Measurements from ENCODE around the gene DDX60.

Gene DDX60

GRCh38 chr4:168259096-168259495 is 59.5 kb downstream of the DDX60 start:
- H3F3A ChIP-seq (ENCODE audit: insufficient read depth, low read length), result no peaks in the 10 kb centered on the region
- no peaks in the 10 kb centered on the region for H3K36me3 ChIP-seq (ENCODE audit: insufficient read depth, low read length)
- no peak overlapping the region for H2AFZ ChIP-seq (ENCODE audit: low read length)
- H3K79me2 ChIP-seq (ENCODE audit: insufficient read depth, low read length), result no peaks in the 10 kb centered on the region
- H3K9me2 ChIP-seq (ENCODE audit: low read depth, low read length), result no peaks in the 10 kb centered on the region
- no peak overlapping the region for H3K4me2 ChIP-seq (ENCODE audit: low read length)
- H3K4me1 ChIP-seq (ENCODE audit: insufficient read depth, low read length, severe bottlenecking), result no peaks in the 10 kb centered on the region
- no peak overlapping the region for H3K27ac ChIP-seq (ENCODE audit: low read depth, low read length, poor library complexity, severe bottlenecking)
- H3K9ac ChIP-seq (ENCODE audit: low read length), result no peak overlapping the region
- no peak overlapping the region for H3K4me3 ChIP-seq (ENCODE audit: low read depth, low read length, poor library complexity, severe bottlenecking)
- H3K9me3 ChIP-seq (ENCODE audit: low read length), result no peaks in the 10 kb centered on the region
- no peaks in the 10 kb centered on the region for H3K27me3 ChIP-seq (ENCODE audit: insufficient read depth, low read length)
- TF ChIP-seq CTCF (IDR thresholded peaks at IDR 0.05; ENCODE audit: low read length), result no peak
- no peaks in the 10 kb centered on the region for H4K20me1 ChIP-seq (ENCODE audit: insufficient read depth, low read length)

GRCh38 chr4:168257768-168258167 is 60.8 kb downstream of the DDX60 start:
- Histone ChIP-seq H4K20me1 (ENCODE audit: insufficient read depth, low read length) (no peaks in the 10 kb centered on the region), H3K9ac (ENCODE audit: low read length) (no peak overlapping the region), H3K9me2 (ENCODE audit: low read depth, low read length) (no peaks in the 10 kb centered on the region), H3K4me3 (ENCODE audit: low read depth, low read length, poor library complexity, severe bottlenecking) (no peak overlapping the region), H3K4me2 (ENCODE audit: low read length) (no peak overlapping the region), H3K4me1 (ENCODE audit: insufficient read depth, low read length, severe bottlenecking) (no peaks in the 10 kb centered on the region), H3K79me2 (ENCODE audit: insufficient read depth, low read length) (no peaks in the 10 kb centered on the region), H3K9me3 (ENCODE audit: low read length) (no peaks in the 10 kb centered on the region), H3F3A (ENCODE audit: insufficient read depth, low read length) (no peaks in the 10 kb centered on the region), H3K27me3 (ENCODE audit: insufficient read depth, low read length) (no peaks in the 10 kb centered on the region), H2AFZ (ENCODE audit: low read length) (no peak overlapping the region), H3K27ac (ENCODE audit: low read depth, low read length, poor library complexity, severe bottlenecking) (no peak overlapping the region), H3K36me3 (ENCODE audit: insufficient read depth, low read length) (no peaks in the 10 kb centered on the region)
- TF ChIP-seq CTCF (IDR thresholded peaks at IDR 0.05; ENCODE audit: low read length), result no peak
- TF ChIP-seq EZH2 (IDR thresholded peaks at IDR 0.05; ENCODE audit: borderline replicate concordance, low read length), result no peak

- no peak overlapping the region for H3K9ac ChIP-seq (ENCODE audit: low read length)
- no peaks in the 10 kb centered on the region for H3K9me2 ChIP-seq (ENCODE audit: low read depth, low read length)
- no peak overlapping the region for H3K27ac ChIP-seq (ENCODE audit: low read depth, low read length, poor library complexity, severe bottlenecking)
- H4K20me1 ChIP-seq (ENCODE audit: insufficient read depth, low read length), result no peaks in the 10 kb centered on the region
- H3K4me1 ChIP-seq (ENCODE audit: insufficient read depth, low read length, severe bottlenecking), result no peaks in the 10 kb centered on the region
- H3K4me2 ChIP-seq (ENCODE audit: low read length), result no peak overlapping the region
- H3F3A ChIP-seq (ENCODE audit: insufficient read depth, low read length), result no peaks in the 10 kb centered on the region
- TF ChIP-seq EZH2 (IDR thresholded peaks at IDR 0.05; ENCODE audit: borderline replicate concordance, low read length), result no peak
- no peak for TF ChIP-seq CTCF (IDR thresholded peaks at IDR 0.05; ENCODE audit: low read length)
- no peaks in the 10 kb centered on the region for H3K36me3 ChIP-seq (ENCODE audit: insufficient read depth, low read length)
- H3K9me3 ChIP-seq (ENCODE audit: low read length), result no peaks in the 10 kb centered on the region
- H3K4me3 ChIP-seq (ENCODE audit: low read depth, low read length, poor library complexity, severe bottlenecking), result no peak overlapping the region
- H3K79me2 ChIP-seq (ENCODE audit: insufficient read depth, low read length), result no peaks in the 10 kb centered on the region
- H2AFZ ChIP-seq (ENCODE audit: low read length), result no peak overlapping the region
- no peaks in the 10 kb centered on the region for H3K27me3 ChIP-seq (ENCODE audit: insufficient read depth, low read length)
Observed at GRCh38 chr4:168248176-168248710, 70.3 kb downstream of the DDX60 start.

Data from OCI-LY1 (cell line).